ENCODE results near the gene PRSS48.
"Not testable (repeated sequence)": the region's sequence is repeated elsewhere in the genome, so short reads cannot be mapped to it uniquely, and the experiment has no call there.

The PRSS48 gene

GRCh38 chr4:151259752-151260151 is 17.2 kb upstream of the PRSS48 start:
- in situ Hi-C loops (cut with MboI; ENCODE audit: low sequenced_read_pairs), result no loop called here

- in situ Hi-C loops (cut with MboI; ENCODE audit: low sequenced_read_pairs), result no loop called here
These were observed 16.4 kb upstream of the PRSS48 start for GRCh38 chr4:151260526-151260925.

GRCh38 chr4:151263455-151263854 is 13.5 kb upstream of the PRSS48 start:
- in situ Hi-C loops (cut with MboI; ENCODE audit: low sequenced_read_pairs), result no loop called here

GRCh38 chr4:151266497-151266896 is 10.5 kb upstream of the PRSS48 start:
- in situ Hi-C loops (cut with MboI; ENCODE audit: low sequenced_read_pairs), result no loop called here

- in situ Hi-C loops (cut with MboI; ENCODE audit: low sequenced_read_pairs), result no loop called here
These were observed 9.9 kb upstream of the PRSS48 start for GRCh38 chr4:151267104-151267503.

GRCh38 chr4:151267822-151268535 is 9.0 kb upstream of the PRSS48 start:
- in situ Hi-C loops (cut with MboI; ENCODE audit: low sequenced_read_pairs), result no loop called here

- in situ Hi-C loops (cut with MboI; ENCODE audit: low sequenced_read_pairs), result not testable (repeated sequence)
These were observed 8.1 kb upstream of the PRSS48 start for GRCh38 chr4:151268905-151269304.

GRCh38 chr4:151284534-151285245 is 7.7 kb downstream of the PRSS48 start:
- in situ Hi-C loops (cut with MboI; ENCODE audit: low sequenced_read_pairs), result no loop called here

GRCh38 chr4:151287409-151287808 is 10.4 kb downstream of the PRSS48 start:
- in situ Hi-C loops (cut with MboI; ENCODE audit: low sequenced_read_pairs), result no loop called here

GRCh38 chr4:151291485-151291884 is 14.5 kb downstream of the PRSS48 start:
- in situ Hi-C loops (cut with MboI; ENCODE audit: low sequenced_read_pairs), result no loop called here

- in situ Hi-C loops (cut with MboI; ENCODE audit: low sequenced_read_pairs), result no loop called here
These were observed 15.1 kb downstream of the PRSS48 start for GRCh38 chr4:151292038-151292437.

- in situ Hi-C loops (cut with MboI; ENCODE audit: low sequenced_read_pairs), result no loop called here
These were observed 18.0 kb downstream of the PRSS48 start for GRCh38 chr4:151294833-151295496.

- in situ Hi-C loops (cut with MboI; ENCODE audit: low sequenced_read_pairs), result no loop called here
These were observed 19.3 kb downstream of the PRSS48 start for GRCh38 chr4:151296227-151296626.

GRCh38 chr4:151297170-151297569 is 20.2 kb downstream of the PRSS48 start:
- in situ Hi-C loops (cut with MboI; ENCODE audit: low sequenced_read_pairs), result no loop called here

- in situ Hi-C loops (cut with MboI; ENCODE audit: low sequenced_read_pairs), result no loop called here
These were observed 25.5 kb downstream of the PRSS48 start for GRCh38 chr4:151302432-151302831.

GRCh38 chr4:151304226-151304625 is 27.3 kb downstream of the PRSS48 start:
- in situ Hi-C loops (cut with MboI; ENCODE audit: low sequenced_read_pairs), result no loop called here

- in situ Hi-C loops (cut with MboI; ENCODE audit: low sequenced_read_pairs), result no loop called here
These were observed 27.8 kb downstream of the PRSS48 start for GRCh38 chr4:151304755-151305154.

- in situ Hi-C loops (cut with MboI; ENCODE audit: low sequenced_read_pairs), result no loop called here
These were observed 33.3 kb downstream of the PRSS48 start for GRCh38 chr4:151310124-151310728.

- in situ Hi-C loops (cut with MboI; ENCODE audit: low sequenced_read_pairs), result no loop called here
These were observed 36.5 kb downstream of the PRSS48 start for GRCh38 chr4:151313306-151314009.

- in situ Hi-C loops (cut with MboI; ENCODE audit: low sequenced_read_pairs), result no loop called here
These were observed 37.0 kb downstream of the PRSS48 start for GRCh38 chr4:151314010-151314355.

GRCh38 chr4:151314479-151314878 is 37.5 kb downstream of the PRSS48 start:
- in situ Hi-C loops (cut with MboI; ENCODE audit: low sequenced_read_pairs), result no loop called here

All from hTERT RPE-1 (cell line).